GM12878 (cell line): Measurements from ENCODE around the gene LBX1. TPM values are rescaled to one million over a fixed set of nuclear protein-coding genes. Genes with fewer than 3 reads are reported as not detected.
A peak's percentile ranks its signal among the peaks of the same experiment; 100 is the strongest.

Source experiments
- ATAC-seq: fragments of 200-7000 bp; cut with Tn5 transposase; 3 replicates; pipeline ENCODE4 v1.9.1; 2020; ENCODE audit warnings: mild to moderate bottlenecking, moderate library complexity
- BruUV-seq: library from RNA; stranded (reverse); fragments of 400-500 nt; replicated peaks from 2 replicates; lab custom pipeline; 2021; lab: Mats Ljungman, UMichigan
- CTCF ChIA-PET: fragments of 300-600 bp; sonication (Branson Sonifier 250); formaldehyde crosslinking; extraction: SDS; loops from one replicate; lab custom pipeline; 2021; ENCODE audit warnings: inconsistent platforms; lab: Yijun Ruan, JAX
- POLR2A ChIA-PET: fragments of 350-600 bp; formaldehyde crosslinking; extraction: SDS; loops from one replicate; lab custom pipeline; 2021; ENCODE audit warnings: inconsistent platforms; lab: Charles Lee
- RAD21 ChIA-PET: fragments of 300-600 bp; sonication (Branson Sonifier 250); formaldehyde crosslinking; loops from one replicate; lab custom pipeline; 2023; ENCODE audit warnings: antibody characterized with exemption; ENCODE audit not compliant: unreplicated experiment; lab: Charles Lee
- SMC1A ChIA-PET: fragments of 300-600 bp; sonication (Branson Sonifier 250); formaldehyde crosslinking; loops from one replicate; lab custom pipeline; 2023; ENCODE audit not compliant: unreplicated experiment, uncharacterized antibody; lab: Charles Lee
- DNase-seq: peaks from one replicate; pipeline ENCODE4 v3.0.0-alpha.2; 2011; ENCODE audit warnings: low read depth, low spot score
- FAIRE-seq: peaks from 3 replicates; lab custom pipeline; 2011; peaks lifted over from hg19 to GRCh38; lab: Jason Lieb, UNC
- H2AFZ ChIP-seq: 2 replicates; pipeline ENCODE4 v1.6.0; 2011; ENCODE audit warnings: low read depth, low read length, control low read depth; ENCODE audit not compliant: control insufficient read depth
- H3K27ac ChIP-seq: 2 replicates; pipeline ENCODE4 v1.5.1; 2011; ENCODE audit warnings: control low read depth; ENCODE audit not compliant: control insufficient read depth, insufficient read depth
- H3K27me3 ChIP-seq, 2 experiments: replicated peaks in 1 of 2; 2 replicates each; pipeline versions ENCODE4 v1.6.0 to v1.6.1; 2011; ENCODE audit warnings: low read length in 1 of 2; ENCODE audit not compliant: control insufficient read depth in 2 of 2, insufficient read depth in 2 of 2
- H3K36me3 ChIP-seq, 2 experiments: 2 replicates each; pipeline ENCODE4 v1.5.1; 2011; ENCODE audit warnings: low read length in 1 of 2; ENCODE audit not compliant: control insufficient read depth in 2 of 2, insufficient read depth in 2 of 2
- H3K4me1 ChIP-seq: 2 replicates; pipeline ENCODE4 v1.6.1; 2011; ENCODE audit warnings: mild to moderate bottlenecking, low read length, moderate library complexity, mixed read lengths; ENCODE audit not compliant: control insufficient read depth, insufficient read depth
- H3K4me2 ChIP-seq: 2 replicates; pipeline ENCODE4 v1.6.0; 2011; ENCODE audit warnings: control low read depth; ENCODE audit not compliant: control insufficient read depth, insufficient read depth
- H3K4me3 ChIP-seq: fragments of 200-600 bp; sonication (generic); 2 replicates; pipeline ENCODE4 v1.5.1; 2016
- H3K79me2 ChIP-seq: 2 replicates; pipeline ENCODE4 v1.6.0; 2011; ENCODE audit warnings: low read length; ENCODE audit not compliant: control insufficient read depth, insufficient read depth
- H3K9ac ChIP-seq: 2 replicates; pipeline ENCODE4 v1.8.0; 2011; ENCODE audit warnings: low read length, control low read depth, mixed read lengths; ENCODE audit not compliant: control insufficient read depth, insufficient read depth
- H3K9me3 ChIP-seq: replicated peaks from 3 replicates; pipeline ENCODE4 v1.5.1; 2011; ENCODE audit warnings: mild to moderate bottlenecking, low read length; ENCODE audit not compliant: control insufficient read depth, insufficient read depth
- H4K20me1 ChIP-seq: 2 replicates; pipeline ENCODE4 v1.6.0; 2011; ENCODE audit not compliant: control insufficient read depth, insufficient read depth
- HDAC2 ChIP-seq: fragments of 200-600 bp; sonication (generic); IDR thresholded peaks from 2 replicates; pipeline ENCODE4 v1.6.1; 2017
- MYB ChIP-seq: fragments of 150-350 bp; IDR thresholded peaks from 2 replicates; pipeline ENCODE4 v1.6.1; 2014; ENCODE audit warnings: mild to moderate bottlenecking, low read depth, low read length, borderline replicate concordance
- SIX5 ChIP-seq: IDR thresholded peaks from 2 replicates; pipeline ENCODE4 v1.6.1; 2011; ENCODE audit warnings: mild to moderate bottlenecking, low read depth, low read length, moderate library complexity; ENCODE audit not compliant: severe bottlenecking
- STAT3 ChIP-seq: IDR thresholded peaks from 2 replicates; pipeline ENCODE4 v1.6.1; 2011; ENCODE audit warnings: low read depth, low read length, improper control_type of control experiment
- USF1 ChIP-seq: IDR thresholded peaks from 2 replicates; pipeline ENCODE4 v1.6.1; 2011; ENCODE audit warnings: borderline replicate concordance, low read depth, mild to moderate bottlenecking, moderate library complexity, mixed read lengths, low read length; ENCODE audit not compliant: insufficient read depth; ENCODE audit errors: extremely low read length
- ZBTB4 ChIP-seq: fragments of 450-650 bp; formaldehyde crosslinking; IDR thresholded peaks from 2 replicates; pipeline ENCODE4 v1.4.0; 2022; ENCODE audit warnings: mild to moderate bottlenecking, moderate library complexity
- ZNF217 ChIP-seq: fragments of 450-650 bp; IDR thresholded peaks from 2 replicates; pipeline ENCODE4 v1.6.1; 2017; ENCODE audit warnings: antibody characterized with exemption, mild to moderate bottlenecking
- WGBS: methylation state at CpG from one replicate; pipeline ENCODE4 v1.1.6; 2016; ENCODE audit warnings: low lambda C conversion rate; ENCODE audit not compliant: insufficient replicate concordance, insufficient coverage; ENCODE audit errors: missing lambda C conversion rate; 5-methylcytosine and 5-hydroxymethylcytosine counted together
- in situ Hi-C: fragments of 300-500 bp; cut with MboI; formaldehyde crosslinking; loops from 9 replicates; pipeline ENCODE4 v1.14.3; 2018; ENCODE audit warnings: mixed read lengths
- intact Hi-C: fragments of 100-400 bp; cut with micrococcal nuclease; formaldehyde crosslinking; loops from one replicate; pipeline ENCODE4 v1.14.2; 2022; ENCODE audit not compliant: unreplicated experiment
- polyA plus RNA-seq, 11 experiments: library from polyadenylated mRNA; depleted of rRNA in 4 of 11; unstranded in 6 of 11; stranded (reverse) in 5 of 11; fragments of >200 nt; fragmentation: Nextera tagmentation in 4 of 11; fragmentation: Illumina TruSeq in 1 of 11; extraction: Ambion mirVana in 4 of 11; extraction: Trizol in 1 of 11; gene quantifications; 1 replicate in 1 of 11; 2 replicates in 10 of 11; pipeline versions ENCODE4 v1.2.1 to v1.2.3, GENCODE V29; 2011 to 2016; ENCODE audit warnings: inconsistent platforms in 2 of 11, missing spikeins in 2 of 11, low read depth in 1 of 11
- total RNA-seq, 4 experiments: library from RNA; depleted of rRNA in 3 of 4; stranded (reverse); fragments of >200 nt in 3 of 4; fragmentation: Illumina TruSeq in 1 of 4; extraction: Trizol in 1 of 4; gene quantifications; 2 replicates each; pipeline versions ENCODE4 v1.2.1 to v1.2.3, GENCODE V29; 2013 to 2021

The LBX1 gene
- total and polyA plus RNA-seq, 10 of the 15 experiments (the other 5 are each of a cell fraction or from before 2014, with no cell fraction given) = not detected

- no peak overlapping the region for H3K9ac ChIP-seq
- H2AFZ ChIP-seq = no peak overlapping the region
- no TSS peak for BruUV-seq
- no peak overlapping the region for H3K27ac ChIP-seq
- no peak overlapping the region; the same call in 1 of the 2 replicates for H3K4me2 ChIP-seq
- peaks cover 32 to 47% of the 10 kb centered on the region in 2 experiments for H3K27me3 ChIP-seq
- ChIA-PET RAD21 (no interaction called here), SMC1A (no interaction called here), POLR2A (no interaction called here), CTCF (interaction anchor here (1.8 kb wide), 1 partner anchor 9 kb away, joined by 5 read pairs; no protein-coding TSS in a partner anchor)
- in situ Hi-C loops = loop anchor here (25.0 kb wide), 1 partner anchor 865 kb away; no protein-coding TSS in a partner anchor
- no peak for FAIRE-seq
- H3K4me1 ChIP-seq = no peaks in the 10 kb centered on the region
- intact Hi-C loops = no loop called here
- no peaks in the 10 kb centered on the region for H4K20me1 ChIP-seq
- no peaks in the 10 kb centered on the region; the same call in 2 of the 3 replicates for H3K9me3 ChIP-seq
- DNase-seq = no peak
- TF ChIP-seq MYB (no peak), STAT3 (no peak), HDAC2 (no peak), SIX5 (no peak), ZNF217 (no peak), ZBTB4 (CRISPR knock-in tag) (no peak), USF1 (no peak)
- 0 out of 3 replicates have a peak, but pooled peaks have one; percentile 19 for ATAC-seq
- H3K79me2 ChIP-seq = no peaks in the 10 kb centered on the region
- WGBS = 15% methylated on average over 39 of the region's 42 CpGs
- no peaks in the 10 kb centered on the region for H3K36me3 ChIP-seq
- H3K4me3 ChIP-seq = no peak overlapping the region
Measured at GRCh38 chr10:101222683-101223273, 6.5 kb downstream of the LBX1 start.
